HG03139 (cell line): ENCODE results near the gene VWA5B1.

Experiments
- ATAC-seq: cut with Tn5 transposase; IDR thresholded peaks from one replicate; pipeline ENCODE4 v1.9.1; 2021; ENCODE audit not compliant: unreplicated experiment

Gene VWA5B1

DNA sequence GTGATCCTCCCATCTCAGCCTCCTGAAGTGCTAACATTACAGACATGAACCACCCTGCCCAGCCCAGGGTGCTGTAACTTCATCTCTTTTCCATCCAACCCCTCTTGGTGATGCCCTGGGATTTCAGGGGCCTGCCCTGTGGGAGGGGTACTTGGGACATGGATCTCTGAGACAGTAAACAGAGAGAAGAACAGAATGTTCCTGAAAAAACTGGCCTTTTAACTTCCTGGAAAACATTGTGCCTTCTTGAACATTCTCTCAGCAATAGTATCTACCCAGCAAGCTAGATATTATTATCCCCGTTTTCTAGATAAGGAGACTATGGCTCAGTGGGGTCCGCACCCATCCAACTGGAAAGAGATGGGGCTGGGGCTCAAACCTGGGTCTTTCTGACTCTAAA, 57.0 kb downstream of the VWA5B1 start:
- ATAC-seq = no peak

DNA sequence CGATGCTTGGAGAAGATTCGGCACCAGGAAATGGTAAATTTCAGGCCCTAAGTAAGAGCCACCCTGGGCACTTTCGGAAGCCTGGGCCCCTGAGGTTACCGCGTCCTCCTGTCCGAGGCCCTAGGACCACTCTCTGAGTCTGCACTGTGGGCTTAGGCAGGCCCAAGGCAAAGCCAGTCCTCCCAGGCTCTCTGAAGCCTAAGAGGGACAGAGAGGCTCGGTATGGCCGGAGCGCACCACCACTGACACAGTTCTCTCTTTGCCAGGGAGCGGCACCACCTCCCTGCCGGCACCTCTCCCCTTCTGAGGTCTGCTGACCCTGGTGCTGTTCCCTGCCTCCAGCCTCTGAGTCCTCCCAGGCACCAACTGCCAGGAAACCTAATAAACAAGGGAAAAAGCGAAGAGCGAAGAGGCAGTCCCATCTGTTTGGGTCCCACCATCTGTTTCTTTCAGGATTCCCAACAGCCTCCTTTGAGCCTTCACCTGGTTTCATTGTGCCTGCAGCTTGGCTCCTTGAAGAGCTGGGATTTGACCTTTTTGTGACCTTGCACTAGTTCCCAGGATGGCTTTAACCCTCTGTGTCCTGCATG, 57.7 kb downstream of the VWA5B1 start:
- no peak for ATAC-seq

DNA sequence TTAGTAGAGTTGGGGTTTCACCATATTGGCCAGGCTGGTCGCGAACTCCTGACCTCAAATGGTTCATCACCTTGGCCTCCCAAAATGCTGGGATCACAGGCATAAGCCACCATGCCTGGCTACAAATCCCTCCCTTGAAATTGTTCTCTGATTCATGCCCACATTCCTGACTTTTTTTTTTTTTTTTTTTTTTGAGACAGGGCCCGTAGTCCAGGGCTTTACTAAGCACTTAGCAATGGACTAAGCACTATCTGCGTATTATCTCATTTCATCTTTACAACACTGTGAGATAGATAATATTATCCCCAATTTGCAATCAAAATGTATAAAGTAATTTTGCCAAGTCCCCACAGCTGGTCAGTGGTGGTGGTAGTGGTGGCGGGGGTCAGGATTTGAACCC, 58.9 kb downstream of the VWA5B1 start:
- no peak for ATAC-seq

DNA sequence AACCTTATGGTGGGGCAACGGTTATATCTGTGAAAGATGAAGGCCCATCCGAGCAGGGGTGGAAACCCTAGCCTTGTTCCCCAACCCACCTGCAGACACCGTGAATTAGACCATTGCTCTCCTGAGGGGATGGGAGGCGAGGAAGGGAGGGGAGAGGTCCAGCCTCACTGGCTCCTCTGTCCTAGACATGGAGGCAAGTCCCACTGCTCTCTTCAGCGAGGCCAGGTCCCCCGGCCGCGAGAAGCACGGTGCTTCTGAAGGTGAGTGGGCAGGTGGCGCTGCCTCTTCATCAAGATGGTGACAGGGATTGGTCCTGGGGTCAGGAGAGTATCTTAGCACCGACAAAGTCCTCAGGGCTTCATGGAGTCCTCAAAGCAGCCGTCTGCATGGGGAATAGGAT, 59.3 kb downstream of the VWA5B1 start:
- no peak for ATAC-seq

DNA sequence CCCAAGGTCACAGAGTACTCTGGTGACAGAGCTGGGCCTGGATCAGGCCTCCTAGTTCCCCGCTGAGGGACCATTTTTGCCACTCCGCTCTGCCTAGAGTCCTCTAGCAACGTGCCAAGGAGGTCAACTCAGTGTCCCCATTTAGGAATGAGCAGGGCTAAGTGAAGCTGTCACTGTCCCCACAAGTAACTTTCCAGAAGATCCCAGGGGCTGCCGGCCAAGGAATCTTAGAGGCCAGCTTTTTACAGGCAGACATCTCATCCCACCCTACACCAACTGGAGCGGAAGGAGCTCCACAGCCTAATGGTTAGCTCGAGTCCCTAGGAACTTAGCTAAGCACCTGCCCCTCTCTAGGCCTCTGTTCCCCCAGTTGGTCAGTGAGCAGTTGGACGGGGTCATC, 59.7 kb downstream of the VWA5B1 start:
- no peak for ATAC-seq

DNA sequence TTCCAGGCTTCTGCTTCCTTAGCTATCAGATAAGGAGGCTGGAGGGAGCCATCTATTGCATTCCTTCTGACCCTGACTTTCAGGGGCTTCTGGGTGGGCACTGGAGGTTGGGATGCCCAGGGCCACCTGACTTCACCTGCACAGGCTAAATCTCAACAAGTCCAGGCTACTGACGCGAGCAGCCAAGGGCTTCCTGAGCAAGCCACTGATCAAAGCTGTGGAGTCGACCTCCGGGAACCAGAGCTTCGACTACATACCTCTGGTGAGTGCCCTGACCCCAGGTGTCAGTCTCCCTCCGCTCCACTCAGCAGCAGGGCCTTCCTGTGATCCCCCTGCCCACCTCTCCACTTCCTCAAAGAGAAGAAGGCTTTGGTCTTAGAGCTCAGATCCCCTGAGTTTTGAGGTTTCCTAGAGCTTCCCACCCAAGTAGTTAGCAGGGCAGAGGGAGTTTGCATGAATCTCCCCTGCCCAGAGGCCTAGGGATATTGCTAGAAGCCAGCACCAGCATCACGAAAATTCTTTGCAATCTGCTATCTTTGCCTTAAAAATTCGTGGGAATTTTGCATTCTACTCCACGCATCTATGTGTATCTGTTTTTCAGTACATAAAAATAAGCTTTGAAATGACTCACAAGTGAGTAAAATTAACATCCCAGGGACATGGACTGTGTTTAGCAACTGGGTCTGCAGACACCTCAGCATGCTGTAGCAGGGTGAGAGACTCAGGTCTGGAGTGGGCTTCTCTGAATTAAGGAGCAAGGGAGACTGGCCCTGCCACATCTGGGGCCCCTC, 61.4 kb downstream of the VWA5B1 start:
- no peak for ATAC-seq

DNA sequence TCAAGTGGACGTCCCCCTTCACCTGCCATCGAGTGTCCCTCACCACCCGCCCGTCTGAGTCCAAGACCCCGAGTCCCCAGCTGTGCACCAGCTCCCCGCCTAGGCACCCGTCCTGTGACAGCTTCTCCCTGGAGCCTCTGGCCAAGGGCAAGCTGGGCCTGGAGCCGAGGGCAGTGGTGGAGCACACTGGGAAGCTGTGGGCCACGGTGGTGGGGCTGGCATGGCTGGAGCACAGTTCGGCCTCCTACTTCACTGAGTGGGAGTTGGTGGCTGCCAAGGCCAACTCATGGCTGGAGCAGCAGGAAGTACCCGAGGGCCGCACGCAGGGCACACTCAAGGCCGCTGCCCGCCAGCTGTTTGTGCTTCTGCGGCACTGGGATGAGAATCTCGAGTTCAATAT, 63.2 kb downstream of the VWA5B1 start:
- no peak for ATAC-seq

DNA sequence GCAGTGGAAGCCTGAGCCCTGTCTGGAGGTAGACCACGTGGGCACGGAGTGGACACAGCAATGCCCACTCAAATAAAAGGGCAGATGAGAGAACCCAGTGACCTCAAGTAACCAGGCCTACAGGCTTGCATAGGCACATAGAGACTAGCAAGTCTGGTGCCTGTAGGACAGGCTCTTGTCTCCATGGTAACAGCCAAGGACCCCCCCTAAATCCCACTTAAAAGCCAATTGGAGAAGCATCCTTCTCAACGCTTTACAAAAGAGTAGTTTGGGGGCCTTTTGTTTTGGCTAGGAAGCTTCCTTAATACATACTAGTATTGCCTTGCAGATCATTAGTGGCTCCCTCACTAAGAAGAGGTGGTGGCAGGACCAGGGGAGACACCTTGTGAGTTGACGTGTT, 63.9 kb downstream of the VWA5B1 start:
- ATAC-seq = no peak

DNA sequence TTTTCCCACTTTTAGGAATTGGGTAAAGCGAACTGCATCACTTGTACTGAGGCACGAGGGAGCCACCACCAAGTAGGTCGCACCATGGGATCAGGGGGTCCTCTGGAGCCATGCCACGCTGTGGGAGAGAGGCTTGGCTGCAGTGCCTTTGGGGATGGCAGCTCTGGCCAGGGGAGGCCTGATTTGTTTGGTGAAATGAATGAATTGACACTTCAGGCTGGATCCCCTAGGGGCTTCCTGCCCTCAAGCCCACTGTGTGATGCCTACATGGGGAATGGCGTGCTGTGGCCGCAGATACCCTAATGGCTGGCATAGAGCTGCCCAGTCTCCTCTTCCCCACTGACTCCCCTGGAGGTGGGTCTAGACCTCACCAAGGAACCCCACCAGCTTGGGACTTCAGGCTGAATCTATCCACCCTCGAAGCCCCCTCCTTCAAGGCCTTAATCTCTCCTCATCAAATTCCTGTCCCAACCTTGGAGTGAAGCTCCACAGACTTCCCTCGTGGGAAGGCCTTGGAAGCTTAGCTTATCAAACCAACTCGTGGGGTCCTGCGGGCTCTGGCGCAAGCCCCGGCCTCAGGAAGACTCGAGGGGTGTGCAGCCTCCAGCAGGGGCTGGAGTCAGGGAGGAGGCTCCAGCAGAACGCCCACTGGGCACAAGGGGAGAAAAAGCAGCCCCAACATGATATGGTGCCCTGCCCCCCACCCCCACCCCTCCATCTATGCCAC, 64.6 kb downstream of the VWA5B1 start:
- ATAC-seq = no peak

DNA sequence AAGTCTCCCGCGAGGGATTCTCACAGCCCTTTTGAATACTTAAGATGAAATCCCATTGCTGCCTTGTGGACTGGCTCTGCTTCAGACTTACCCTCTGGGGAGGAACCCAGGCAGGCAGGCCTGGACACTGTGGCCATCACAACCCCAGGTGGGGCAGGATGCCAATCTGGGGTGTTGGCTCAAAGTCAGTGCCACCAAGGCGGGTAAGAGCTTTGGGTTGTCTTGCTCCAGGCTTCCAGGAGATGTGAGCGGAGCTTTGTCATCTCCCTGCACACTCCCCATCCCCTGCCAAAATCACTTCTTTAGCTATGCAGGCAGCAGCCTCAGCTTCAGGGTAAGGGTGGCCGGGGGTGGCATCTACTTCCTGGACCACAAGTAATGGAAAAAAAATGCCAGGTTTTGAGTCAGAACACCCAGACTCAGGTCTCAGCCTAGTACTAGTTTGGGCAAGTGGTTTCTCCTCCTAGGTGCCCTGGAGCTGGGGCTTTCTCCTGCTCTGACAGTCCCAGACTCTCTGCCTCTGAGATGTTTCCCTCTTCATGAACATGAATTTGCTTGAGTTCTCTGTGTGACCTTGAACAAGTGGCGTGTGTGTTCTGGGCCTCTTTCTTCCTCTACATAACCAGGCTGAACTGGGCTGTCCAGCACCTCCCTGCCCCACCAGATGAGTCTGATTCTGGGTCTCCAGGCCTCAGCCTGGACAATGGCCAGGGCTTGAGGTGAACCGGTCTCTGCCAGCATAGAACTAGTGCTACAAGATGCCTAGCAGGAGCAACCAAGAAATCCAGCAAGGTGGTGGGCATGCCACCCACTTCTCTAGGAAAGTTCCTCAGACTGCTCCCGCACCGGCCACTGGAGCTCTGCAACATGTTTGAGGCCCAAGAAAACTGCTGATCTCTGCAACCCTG, 65.4 kb downstream of the VWA5B1 start:
- ATAC-seq = no peak

DNA sequence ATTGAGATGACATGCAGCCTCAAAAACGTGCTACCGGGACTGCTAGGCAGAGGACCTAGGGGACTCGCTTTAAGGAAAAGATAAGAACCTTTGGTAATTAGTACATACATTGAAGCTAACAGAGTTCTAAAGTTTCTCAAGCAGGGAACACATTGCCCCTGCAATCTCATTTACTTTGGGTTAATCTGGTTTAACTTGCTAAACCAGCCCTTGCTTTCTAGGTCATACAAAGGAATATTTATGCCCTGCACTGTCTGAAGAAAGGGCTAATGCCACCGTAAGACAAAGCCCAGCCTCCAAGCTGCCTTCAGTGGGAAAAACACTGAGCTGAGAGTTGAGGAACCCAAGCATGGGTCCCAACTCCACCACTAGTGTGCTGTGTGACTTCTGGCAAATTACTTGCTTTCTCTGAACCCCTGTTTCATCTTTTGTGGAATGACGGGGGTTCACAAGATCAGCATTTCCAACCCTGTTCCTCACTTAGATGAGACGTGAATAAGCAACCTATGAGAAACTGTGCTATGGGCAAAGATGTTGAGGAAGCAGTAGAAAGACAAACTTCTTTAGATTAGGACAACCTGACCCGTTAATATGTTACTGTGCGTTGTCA, 66.3 kb downstream of the VWA5B1 start:
- ATAC-seq = no peak

DNA sequence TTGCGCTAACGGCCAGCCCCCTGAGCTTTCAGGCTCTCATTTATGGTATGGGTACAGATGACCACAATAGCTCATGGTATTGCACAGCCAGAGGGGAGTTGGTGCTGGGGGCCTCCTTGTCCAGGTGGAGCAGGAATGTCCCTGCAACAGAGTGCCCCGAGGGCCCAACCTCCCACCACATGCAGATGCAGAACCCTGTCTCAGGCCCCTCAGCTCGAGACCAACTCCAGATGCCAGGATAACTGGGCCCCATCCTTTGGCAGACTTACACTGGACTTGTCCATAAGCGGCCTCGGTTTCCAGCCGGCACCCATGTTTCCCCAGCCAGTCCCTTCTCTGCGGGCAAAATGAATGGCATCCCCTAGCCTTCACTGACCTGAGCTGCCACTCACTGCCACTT, 67.1 kb downstream of the VWA5B1 start:
- no peak for ATAC-seq

DNA sequence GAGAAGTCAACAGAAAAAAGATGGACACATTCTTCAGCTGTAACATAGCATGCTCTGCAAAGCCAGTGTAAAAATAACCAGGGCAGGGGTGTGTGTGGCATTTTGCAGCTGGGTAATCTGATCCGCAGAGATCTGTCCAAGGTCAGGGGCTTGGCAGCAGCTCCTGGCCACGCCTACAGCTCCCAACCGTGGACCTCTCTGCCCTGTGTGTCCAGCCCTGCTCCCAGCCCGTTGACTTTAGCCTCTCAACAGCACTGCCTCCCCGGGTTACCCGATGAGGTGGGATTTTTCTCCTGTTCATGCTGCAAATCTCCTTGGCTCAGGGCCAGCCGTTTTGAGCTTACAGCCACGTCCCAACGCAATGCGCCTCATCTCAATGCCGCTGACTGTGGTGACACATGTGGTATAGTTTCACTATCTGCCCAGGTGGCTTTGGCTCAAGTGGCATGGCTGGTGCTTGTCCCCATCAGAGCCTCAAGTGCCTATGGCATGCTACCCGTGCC, 68.1 kb downstream of the VWA5B1 start:
- no peak for ATAC-seq

DNA sequence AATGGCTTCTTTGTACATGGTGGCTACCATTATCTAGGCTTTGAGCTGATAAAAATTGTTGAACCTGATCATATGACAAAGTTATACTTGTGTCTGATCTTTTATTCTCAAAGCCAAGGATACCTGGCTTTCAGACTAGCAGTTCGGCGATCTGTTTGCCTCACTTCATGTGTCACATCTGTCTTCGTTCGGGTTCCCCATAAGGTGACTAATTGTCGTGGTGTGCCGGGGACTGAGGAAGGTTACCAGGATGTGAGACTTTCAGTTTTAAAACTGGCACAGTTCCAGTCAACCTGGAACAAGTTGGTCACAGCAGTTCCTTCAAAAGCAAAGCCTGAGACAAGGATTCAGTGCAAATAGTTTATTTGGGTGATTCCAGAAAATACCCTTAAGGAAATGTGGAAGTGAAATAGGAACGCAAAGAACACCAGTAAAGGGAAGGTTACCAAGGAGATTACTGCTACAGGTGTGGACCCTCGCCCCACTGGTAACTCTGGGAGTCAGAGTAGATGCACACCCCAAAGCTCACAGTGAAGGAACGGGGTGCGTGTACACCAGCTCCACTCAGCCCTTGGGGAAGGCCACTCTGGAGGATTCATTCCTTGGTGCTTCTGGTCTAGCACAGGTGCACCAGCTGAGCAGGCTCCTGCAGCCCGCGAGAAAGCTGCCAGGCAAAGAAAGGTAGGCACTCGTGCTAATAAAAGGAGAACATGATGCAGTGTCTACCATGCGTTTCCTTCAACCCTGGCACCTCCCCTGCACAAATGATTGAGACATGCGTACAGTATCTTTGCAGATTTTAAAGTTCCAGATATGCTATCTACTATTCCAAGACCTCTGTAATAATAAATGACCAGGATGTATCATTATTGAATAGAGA, 69.0 kb downstream of the VWA5B1 start:
- no peak for ATAC-seq

DNA sequence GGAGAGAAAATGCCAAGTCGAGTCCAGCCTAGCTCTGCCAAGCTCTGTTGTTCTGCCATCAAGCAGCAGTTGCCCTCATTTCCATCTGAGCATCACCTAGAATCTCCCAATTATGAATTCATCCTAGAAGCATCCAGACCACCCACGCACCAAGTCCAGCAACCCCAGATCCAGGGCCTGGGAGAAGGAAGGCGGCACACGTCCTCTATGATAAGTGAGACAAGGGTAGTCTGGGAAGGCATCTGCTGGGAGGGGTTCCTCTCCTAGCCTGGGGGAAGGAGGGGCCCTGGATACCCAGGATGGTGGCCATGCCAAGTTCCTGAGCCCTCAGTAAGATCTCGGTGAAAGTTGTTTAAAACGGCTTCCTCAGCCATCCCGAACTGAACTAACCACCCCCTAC, 70.7 kb downstream of the VWA5B1 start:
- ATAC-seq = no peak

DNA sequence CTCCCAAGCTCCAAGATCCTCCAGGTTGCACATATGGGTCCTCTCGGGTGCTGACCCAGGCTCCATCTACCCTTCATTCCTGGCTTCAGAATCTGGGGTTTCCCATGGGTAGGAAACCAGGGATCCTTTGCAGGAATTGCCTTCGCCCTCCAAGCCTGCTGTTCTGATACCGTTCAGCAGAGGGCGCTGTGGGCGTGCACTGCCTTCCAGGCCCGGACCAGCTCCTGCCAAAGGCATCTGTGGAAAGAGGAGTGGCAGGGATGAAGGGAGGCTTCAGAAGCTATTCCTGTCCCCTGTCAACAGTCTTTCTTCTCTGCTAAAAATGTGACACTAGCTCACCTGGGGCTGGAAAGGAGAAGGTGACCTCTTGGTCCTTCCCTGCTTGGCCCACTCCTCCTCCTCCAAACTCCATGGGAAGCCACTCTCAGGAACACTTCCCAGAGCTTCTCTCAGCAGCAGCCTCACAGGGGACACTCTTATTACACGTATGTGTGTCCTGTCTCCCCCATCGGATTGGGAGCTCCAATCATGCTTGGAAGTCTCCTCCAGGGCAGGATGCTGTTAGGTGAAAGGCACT, 71.2 kb downstream of the VWA5B1 start:
- ATAC-seq = no peak

DNA sequence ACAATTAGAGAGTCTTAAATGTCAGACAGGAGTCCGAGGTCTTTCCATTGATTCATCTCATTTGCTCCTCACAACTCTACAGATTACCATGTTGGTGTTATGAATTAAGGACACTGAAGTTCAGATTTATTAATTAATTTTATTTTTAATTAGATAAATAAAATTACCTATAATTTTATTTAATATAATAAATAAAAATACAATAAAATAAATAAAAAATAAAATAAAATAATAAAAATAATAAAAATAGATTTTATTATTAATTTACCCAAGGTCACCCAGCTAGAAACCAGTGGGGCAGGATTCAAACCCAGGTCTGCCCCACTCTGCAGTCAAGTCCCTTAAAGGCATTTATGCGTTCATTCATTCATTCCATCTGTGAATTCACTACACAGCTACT, 72.2 kb downstream of the VWA5B1 start:
- no peak for ATAC-seq

DNA sequence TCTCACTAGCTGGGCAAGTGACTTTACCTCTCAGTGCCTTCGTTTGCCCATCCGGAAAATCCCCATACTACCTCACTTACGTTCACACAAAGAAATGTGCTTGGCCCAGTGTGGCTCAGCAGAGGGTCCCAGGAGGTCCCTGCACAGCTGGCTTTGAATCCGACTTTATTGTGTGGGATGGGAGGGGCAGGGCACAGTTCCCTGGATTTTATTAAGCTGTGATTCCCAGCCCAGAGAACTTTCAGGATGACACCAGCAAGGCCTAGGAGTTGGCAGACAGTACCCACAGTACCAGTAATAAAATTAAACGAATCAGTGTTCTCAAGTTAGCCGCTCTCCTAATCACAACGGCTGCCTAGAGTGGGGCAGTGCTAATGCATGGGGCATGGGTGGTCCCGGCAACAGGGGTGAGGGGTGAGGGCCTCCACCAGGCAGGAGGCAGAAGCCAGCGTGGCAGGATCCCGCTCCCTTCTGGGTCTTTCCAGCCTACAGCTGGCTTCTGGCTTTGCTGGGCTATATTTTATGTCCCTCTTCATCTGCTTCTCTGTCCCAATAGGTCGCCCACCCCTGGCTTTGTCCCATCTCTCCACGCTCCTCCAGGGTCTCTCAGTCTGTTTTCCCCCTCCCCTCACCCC, 74.9 kb downstream of the VWA5B1 start:
- ATAC-seq = no peak

DNA sequence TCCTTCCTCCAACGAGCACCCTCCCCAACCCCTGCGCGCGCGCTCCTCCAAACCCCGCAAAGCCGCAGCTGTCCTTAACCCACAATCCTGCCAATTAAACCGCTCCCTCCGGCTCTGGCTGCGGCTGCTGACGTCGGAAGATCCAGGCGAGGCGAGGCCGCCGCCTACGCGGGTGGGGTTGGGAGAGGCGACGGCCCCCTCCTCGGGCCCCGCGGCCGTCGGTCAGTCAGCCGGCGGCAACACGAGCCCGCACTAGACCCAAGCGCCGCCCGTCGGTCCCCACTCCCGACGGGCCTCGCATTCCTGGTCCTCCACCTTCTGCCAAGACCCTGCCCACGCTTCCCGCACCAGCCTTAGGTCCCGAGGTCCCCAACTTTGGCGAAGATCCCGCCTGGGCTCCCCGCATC, 75.4 kb downstream of the VWA5B1 start:
- no peak for ATAC-seq
